Neutrophil (primary cell): ENCODE results near the gene SND1.

Source experiments
- H3K27ac ChIP-seq: fragments of 200-600 bp; sonication (generic); 2 replicates; pipeline ENCODE4 v1.5.1; 2016; ENCODE audit warnings: mild to moderate bottlenecking, moderate library complexity
- H3K27me3 ChIP-seq: fragments of 200-600 bp; sonication (generic); 2 replicates; pipeline ENCODE4 v1.6.0; 2016; ENCODE audit warnings: mild to moderate bottlenecking
- H3K36me3 ChIP-seq: fragments of 200-600 bp; sonication (generic); 2 replicates; pipeline ENCODE4 v1.5.1; 2017
- H3K4me1 ChIP-seq, 2 experiments: fragments of 200-600 bp in 1 of 2; sonication (generic) in 1 of 2; 1 replicate in 1 of 2; 2 replicates in 1 of 2; pipeline versions ENCODE4 v1.5.1 to v1.6.1; 2013 to 2016; ENCODE audit warnings: low read depth in 1 of 2, low read length in 1 of 2, mild to moderate bottlenecking in 1 of 2, moderate library complexity in 1 of 2; ENCODE audit not compliant: control insufficient read depth in 1 of 2, insufficient read depth in 1 of 2
- H3K4me3 ChIP-seq, 2 experiments: fragments of 200-600 bp in 1 of 2; sonication (generic) in 1 of 2; 1 replicate in 1 of 2; 2 replicates in 1 of 2; pipeline ENCODE4 v1.5.1; 2013 to 2016; ENCODE audit warnings: low read depth in 1 of 2, low read length in 1 of 2, mild to moderate bottlenecking in 1 of 2, moderate library complexity in 1 of 2
- H3K9me3 ChIP-seq: fragments of 200-600 bp; sonication (generic); 2 replicates; pipeline ENCODE4 v1.5.1; 2016
- CTCF ChIP-seq: fragments of 200-600 bp; sonication (generic); IDR thresholded peaks from 2 replicates; pipeline ENCODE4 v1.5.1; 2016; ENCODE audit warnings: antibody characterized with exemption

SND1 gene

GRCh38 chr7:127946111-127946510, 294.1 kb downstream of the SND1 start:
- H3K4me3 ChIP-seq: no peak overlapping the region
- H3K9me3 ChIP-seq: no peaks in the 10 kb centered on the region
- H3K4me1 ChIP-seq: no peaks in the 10 kb centered on the region
- TF ChIP-seq CTCF: no peak
- H3K36me3 ChIP-seq: no peaks in the 10 kb centered on the region
- no peaks in the 10 kb centered on the region for H3K27me3 ChIP-seq
- H3K27ac ChIP-seq: no peak overlapping the region

- Histone ChIP-seq H3K36me3 (no peaks in the 10 kb centered on the region), H3K4me1 (peaks cover 7% of the 10 kb centered on the region in 2 experiments), H3K27ac (no peak overlapping the region), H3K27me3 (no peaks in the 10 kb centered on the region), H3K9me3 (no peaks in the 10 kb centered on the region), H3K4me3 (no peak overlapping the region)
- no peak for TF ChIP-seq CTCF
Observed at GRCh38 chr7:127946847-127947246, 294.9 kb downstream of the SND1 start.

GRCh38 chr7:127948312-127948711, 296.3 kb downstream of the SND1 start:
- no peaks in the 10 kb centered on the region for H3K36me3 ChIP-seq
- no peak for TF ChIP-seq CTCF
- H3K4me3 ChIP-seq: no peak overlapping the region
- H3K9me3 ChIP-seq: no peaks in the 10 kb centered on the region
- no peaks in the 10 kb centered on the region for H3K27me3 ChIP-seq
- H3K4me1 ChIP-seq: peaks cover 12 to 16% of the 10 kb centered on the region in 2 experiments
- no peak overlapping the region for H3K27ac ChIP-seq

- peaks cover 18 to 22% of the 10 kb centered on the region in 2 experiments for H3K4me1 ChIP-seq
- no peaks in the 10 kb centered on the region for H3K27me3 ChIP-seq
- no peak for TF ChIP-seq CTCF
- H3K9me3 ChIP-seq: no peaks in the 10 kb centered on the region
- no peak overlapping the region for H3K4me3 ChIP-seq
- no peaks in the 10 kb centered on the region for H3K36me3 ChIP-seq
- no peak overlapping the region for H3K27ac ChIP-seq
Observed at GRCh38 chr7:127948930-127949329, 296.9 kb downstream of the SND1 start.

GRCh38 chr7:127949769-127950222, 297.8 kb downstream of the SND1 start:
- Histone ChIP-seq H3K4me1 (peaks cover 23 to 27% of the 10 kb centered on the region in 2 experiments), H3K4me3 (no peak overlapping the region), H3K27ac (no peak overlapping the region), H3K9me3 (no peaks in the 10 kb centered on the region), H3K27me3 (no peaks in the 10 kb centered on the region), H3K36me3 (no peaks in the 10 kb centered on the region)
- TF ChIP-seq CTCF: no peak
